Tibial artery (tissue), 4 donors: ENCODE results near the gene MTG1.

Experiments used
- DNase-seq, 2 donors: peaks; one replicate each; pipeline ENCODE4 v3.0.0-alpha.2; 2019
- H3K27ac ChIP-seq, 2 donors: fragments of 200-600 bp; sonication (generic) in 1 of 2; 1 replicate in 1 of 2; 2 replicates in 1 of 2; pipeline ENCODE4 v1.5.1; 2018 to 2019; ENCODE audit warnings: mild to moderate bottlenecking in 1 of 2
- H3K27me3 ChIP-seq, 2 donors: fragments of 200-600 bp; sonication (generic) in 1 of 2; one replicate each; pipeline versions ENCODE4 v1.5.1 to v1.6.0; 2016 to 2019
- H3K36me3 ChIP-seq, 3 donors: fragments of 200-600 bp; sonication (generic) in 2 of 3; one replicate each; pipeline ENCODE4 v1.5.1; 2016 to 2019; ENCODE audit warnings: mild to moderate bottlenecking in 2 of 3
- H3K4me1 ChIP-seq, 4 donors: fragments of 200-600 bp; sonication (generic) in 2 of 4; 1 replicate in 3 of 4; 2 replicates in 1 of 4; pipeline ENCODE4 v1.5.1; 2016 to 2019
- H3K4me3 ChIP-seq, 2 donors: fragments of 200-600 bp; sonication (generic) in 1 of 2; 1 replicate in 1 of 2; 2 replicates in 1 of 2; pipeline ENCODE4 v1.5.1; 2018 to 2019; ENCODE audit warnings: mild to moderate bottlenecking in 2 of 2
- H3K9me3 ChIP-seq, 3 donors: fragments of 200-600 bp; sonication (generic) in 1 of 3; one replicate each; pipeline ENCODE4 v1.5.1; 2016 to 2019
- CTCF ChIP-seq, 2 experiments: fragments of 200-600 bp in 1 of 2; fragments of 450-650 bp in 1 of 2; IDR thresholded peaks; one replicate each; pipeline ENCODE4 v1.5.1; 2017 to 2019; ENCODE audit warnings: antibody characterized with exemption in 2 of 2, mild to moderate bottlenecking in 1 of 2, moderate library complexity in 1 of 2
- intact Hi-C: fragments of 100-400 bp; cut with DNase I; formaldehyde crosslinking; loops from one replicate; pipeline ENCODE4 v1.15.0; 2023; ENCODE audit warnings: low total_unique reads

MTG1 gene

GRCh38 chr10:133457100-133457841 lies 63.3 kb downstream of the MTG1 start:
- H3K4me1 ChIP-seq = no peaks in the 10 kb centered on the region
- H3K27ac ChIP-seq = no peak overlapping the region
- no peak overlapping the region for H3K4me3 ChIP-seq
- TF ChIP-seq CTCF (IDR thresholded peaks at IDR 0.05) = no peak
- DNase-seq = peak in 1 of 2 donors; percentile 46
- peaks cover 0 to 37% (median 5%) of the 10 kb centered on the region in 3 donors for H3K36me3 ChIP-seq
- intact Hi-C loops = no loop called here
- no peaks in the 10 kb centered on the region for H3K27me3 ChIP-seq
- H3K9me3 ChIP-seq = no peaks in the 10 kb centered on the region

- H3K27me3 ChIP-seq = no peaks in the 10 kb centered on the region
- no peak overlapping the region for H3K27ac ChIP-seq
- peaks cover 0 to 37% (median 5%) of the 10 kb centered on the region in 3 donors for H3K36me3 ChIP-seq
- no peak overlapping the region for H3K4me3 ChIP-seq
- no peaks in the 10 kb centered on the region for H3K9me3 ChIP-seq
- peak in 1 of 2 donors; percentile 55 for DNase-seq
- H3K4me1 ChIP-seq = no peaks in the 10 kb centered on the region
- no peak for TF ChIP-seq CTCF (IDR thresholded peaks at IDR 0.05)
- intact Hi-C loops = no loop called here
Observed at GRCh38 chr10:133458021-133458709, 64.2 kb downstream of the MTG1 start.

- no peak for TF ChIP-seq CTCF (IDR thresholded peaks at IDR 0.05)
- intact Hi-C loops = no loop called here
- DNase-seq = peak in 1 of 2 donors; percentile 61
- no peaks in the 10 kb centered on the region for H3K27me3 ChIP-seq
- H3K4me1 ChIP-seq = no peaks in the 10 kb centered on the region
- H3K27ac ChIP-seq = no peak overlapping the region
- H3K4me3 ChIP-seq = no peak overlapping the region
- H3K9me3 ChIP-seq = no peaks in the 10 kb centered on the region
- peaks cover 0 to 38% (median 5%) of the 10 kb centered on the region in 3 donors for H3K36me3 ChIP-seq
Observed at GRCh38 chr10:133458710-133459453, 64.9 kb downstream of the MTG1 start.

- TF ChIP-seq CTCF (IDR thresholded peaks at IDR 0.05) = no peak
- H3K9me3 ChIP-seq = no peaks in the 10 kb centered on the region
- H3K27ac ChIP-seq = no peak overlapping the region
- H3K4me3 ChIP-seq = no peak overlapping the region
- H3K36me3 ChIP-seq = peaks cover 0 to 45% (median 5%) of the 10 kb centered on the region in 3 donors
- DNase-seq = peak in 1 of 2 donors; percentile 48
- no peaks in the 10 kb centered on the region for H3K4me1 ChIP-seq
- H3K27me3 ChIP-seq = no peaks in the 10 kb centered on the region
- intact Hi-C loops = no loop called here
Observed at GRCh38 chr10:133459454-133460207, 65.7 kb downstream of the MTG1 start.

- no peak overlapping the region for H3K4me3 ChIP-seq
- H3K27ac ChIP-seq = no peak overlapping the region
- no peaks in the 10 kb centered on the region for H3K4me1 ChIP-seq
- no peak for TF ChIP-seq CTCF (IDR thresholded peaks at IDR 0.05)
- DNase-seq = no peak
- intact Hi-C loops = no loop called here
- peaks cover 0 to 50% (median 5%) of the 10 kb centered on the region in 3 donors for H3K36me3 ChIP-seq
- no peaks in the 10 kb centered on the region for H3K27me3 ChIP-seq
- no peaks in the 10 kb centered on the region for H3K9me3 ChIP-seq
Observed at GRCh38 chr10:133460208-133460769, 66.3 kb downstream of the MTG1 start.
